Measurements from ENCODE around the gene SLC7A10. TPM values are rescaled to one million over a fixed set of nuclear protein-coding genes. Genes with fewer than 3 reads are reported as not detected.
"Not testable (repeated sequence)": the region's sequence is repeated elsewhere in the genome, so short reads cannot be mapped to it uniquely, and the experiment has no call there.

The SLC7A10 gene
- total and polyA plus RNA-seq, 8 donors = 0.50 to 1.2 (median 0.96) TPM; not detected in 1

DNA sequence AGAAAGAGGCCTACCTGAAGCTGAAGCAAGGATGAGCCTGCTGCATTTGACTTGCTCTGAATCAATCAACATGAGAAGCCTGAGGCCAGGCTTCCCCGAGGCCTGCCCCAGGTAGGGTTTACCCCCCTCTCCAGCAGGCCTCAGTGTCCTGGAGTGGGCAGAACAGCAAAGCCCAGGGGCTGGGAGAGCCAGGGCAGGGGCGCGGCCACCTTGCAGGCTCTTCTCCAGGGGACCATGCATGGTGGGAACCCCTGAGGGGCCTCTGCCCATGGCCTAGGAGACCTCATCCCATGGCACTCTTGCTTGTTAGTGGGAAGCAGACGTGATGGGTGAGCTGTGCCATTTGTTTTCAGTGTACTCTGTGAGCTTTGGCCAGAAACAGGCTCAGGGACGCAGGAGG lies 51.5 kb downstream of the SLC7A10 start:
- Histone ChIP-seq H3K4me3 (no peak overlapping the region), H3K4me1 (peaks cover 6 to 43% of the 10 kb centered on the region in 2 donors), H3K36me3 (no peaks in the 10 kb centered on the region), H3K27me3 (no peaks in the 10 kb centered on the region), H3K9me3 (no peaks in the 10 kb centered on the region), H3K27ac (no peak overlapping the region)
- DNase-seq = no peak
- no peak for ATAC-seq
- intact Hi-C loops (cut with DNase I) = no loop called here
- TF ChIP-seq, protein P1, sequence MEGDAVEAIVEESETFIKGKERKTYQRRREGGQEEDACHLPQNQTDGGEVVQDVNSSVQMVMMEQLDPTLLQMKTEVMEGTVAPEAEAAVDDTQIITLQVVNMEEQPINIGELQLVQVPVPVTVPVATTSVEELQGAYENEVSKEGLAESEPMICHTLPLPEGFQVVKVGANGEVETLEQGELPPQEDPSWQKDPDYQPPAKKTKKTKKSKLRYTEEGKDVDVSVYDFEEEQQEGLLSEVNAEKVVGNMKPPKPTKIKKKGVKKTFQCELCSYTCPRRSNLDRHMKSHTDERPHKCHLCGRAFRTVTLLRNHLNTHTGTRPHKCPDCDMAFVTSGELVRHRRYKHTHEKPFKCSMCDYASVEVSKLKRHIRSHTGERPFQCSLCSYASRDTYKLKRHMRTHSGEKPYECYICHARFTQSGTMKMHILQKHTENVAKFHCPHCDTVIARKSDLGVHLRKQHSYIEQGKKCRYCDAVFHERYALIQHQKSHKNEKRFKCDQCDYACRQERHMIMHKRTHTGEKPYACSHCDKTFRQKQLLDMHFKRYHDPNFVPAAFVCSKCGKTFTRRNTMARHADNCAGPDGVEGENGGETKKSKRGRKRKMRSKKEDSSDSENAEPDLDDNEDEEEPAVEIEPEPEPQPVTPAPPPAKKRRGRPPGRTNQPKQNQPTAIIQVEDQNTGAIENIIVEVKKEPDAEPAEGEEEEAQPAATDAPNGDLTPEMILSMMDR (IDR thresholded peaks at IDR 0.05) = no peak

DNA sequence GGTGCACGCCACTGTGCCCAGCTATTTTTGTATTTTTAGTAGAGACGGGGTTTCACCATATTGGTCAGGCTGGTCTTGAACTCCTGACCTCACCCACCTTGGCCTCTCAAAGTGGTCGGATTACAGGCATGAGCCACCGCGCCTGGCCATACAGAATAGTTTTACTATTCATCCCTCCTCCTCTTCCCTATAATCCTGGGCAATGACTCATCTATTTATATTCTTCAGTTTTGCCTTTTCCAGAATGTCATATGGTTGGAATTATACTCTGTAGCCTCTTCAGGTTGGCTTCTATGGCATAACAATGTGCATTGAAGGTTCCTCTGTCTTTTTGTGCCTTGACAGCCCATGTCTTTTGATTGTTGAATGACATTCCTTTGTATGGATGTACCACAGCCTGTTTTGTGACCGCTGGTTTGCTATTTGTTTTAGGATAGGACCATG lies 53.7 kb downstream of the SLC7A10 start:
- TF ChIP-seq, protein P1 (IDR thresholded peaks at IDR 0.05) = no peak
- ATAC-seq (no peak), DNase-seq (no peak)
- Histone ChIP-seq H3K27ac (no peak overlapping the region), H3K4me1 (peaks cover 6 to 32% of the 10 kb centered on the region in 2 donors), H3K9me3 (peaks cover 0 to 4% of the 10 kb centered on the region in 2 donors), H3K27me3 (no peaks in the 10 kb centered on the region), H3K4me3 (no peak overlapping the region), H3K36me3 (no peaks in the 10 kb centered on the region)
- intact Hi-C loops (cut with DNase I) = no loop called here

DNA sequence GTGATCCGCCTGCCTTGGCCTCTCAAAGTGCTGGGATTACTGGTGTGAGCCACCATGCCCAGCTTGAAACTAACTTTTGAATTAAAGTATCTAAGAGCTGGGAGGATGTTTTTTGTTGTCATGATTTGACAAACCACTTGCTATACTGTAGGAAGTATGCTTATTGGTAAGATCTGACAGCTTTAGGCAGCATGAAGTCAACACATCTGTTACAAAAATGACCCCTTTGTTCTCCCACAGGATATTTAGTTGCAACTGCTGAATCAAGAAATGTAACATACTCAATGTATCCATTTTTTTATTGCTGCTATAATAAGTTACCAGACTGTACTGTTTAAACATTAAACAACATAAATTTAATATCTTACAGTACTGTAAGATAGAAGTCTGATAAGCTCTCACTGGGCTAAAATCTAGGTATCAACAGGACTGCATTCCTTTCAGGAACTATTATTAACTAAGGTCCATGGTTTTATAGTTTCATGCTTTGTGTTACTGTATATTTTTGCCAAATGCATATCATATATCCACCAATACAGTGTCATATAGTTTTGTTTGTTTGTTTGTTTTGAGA lies 54.3 kb downstream of the SLC7A10 start:
- intact Hi-C loops (cut with DNase I) = no loop called here
- no peak for DNase-seq

DNA sequence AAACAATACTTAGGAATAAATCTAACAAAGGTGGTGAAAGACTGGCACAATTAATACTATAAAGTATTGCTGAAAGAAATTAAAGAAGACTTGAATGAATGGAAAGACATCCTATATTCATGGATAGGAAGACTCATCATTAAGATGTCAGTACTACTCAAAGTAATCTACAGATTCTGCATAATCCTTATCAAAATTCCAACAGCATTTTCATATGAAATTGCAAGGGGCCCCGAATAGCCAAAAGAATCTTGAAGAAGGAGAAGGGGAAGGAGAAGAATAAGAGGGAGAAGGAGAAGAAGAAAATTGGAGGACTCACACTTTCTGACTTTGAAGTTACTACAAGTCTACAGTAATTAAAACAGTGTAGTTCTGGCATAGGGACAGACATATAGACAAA lies 57.1 kb downstream of the SLC7A10 start:
- TF ChIP-seq, protein P1 (IDR thresholded peaks at IDR 0.05) = no peak
- Histone ChIP-seq H3K27me3 (no peaks in the 10 kb centered on the region), H3K4me3 (no peak overlapping the region), H3K36me3 (no peaks in the 10 kb centered on the region), H3K27ac (no peak overlapping the region), H3K4me1 (peaks cover 0 to 8% of the 10 kb centered on the region in 2 donors), H3K9me3 (peaks cover 0 to 4% of the 10 kb centered on the region in 2 donors)
- ATAC-seq (no peak), DNase-seq (no peak)
- intact Hi-C loops (cut with DNase I) = no loop called here

More for the DNA sequence above, 54.3 kb downstream of the SLC7A10 start:
- no peaks in the 10 kb centered on the region for H3K36me3 ChIP-seq
- TF ChIP-seq, protein P1 (IDR thresholded peaks at IDR 0.05) = no peak
- H3K9me3 ChIP-seq = peaks cover 0 to 4% of the 10 kb centered on the region in 2 donors
- no peak overlapping the region for H3K4me3 ChIP-seq
- no peak for ATAC-seq
- no peaks in the 10 kb centered on the region for H3K27me3 ChIP-seq
- H3K27ac ChIP-seq = no peak overlapping the region
- H3K4me1 ChIP-seq = peaks cover 6 to 31% of the 10 kb centered on the region in 2 donors

DNA sequence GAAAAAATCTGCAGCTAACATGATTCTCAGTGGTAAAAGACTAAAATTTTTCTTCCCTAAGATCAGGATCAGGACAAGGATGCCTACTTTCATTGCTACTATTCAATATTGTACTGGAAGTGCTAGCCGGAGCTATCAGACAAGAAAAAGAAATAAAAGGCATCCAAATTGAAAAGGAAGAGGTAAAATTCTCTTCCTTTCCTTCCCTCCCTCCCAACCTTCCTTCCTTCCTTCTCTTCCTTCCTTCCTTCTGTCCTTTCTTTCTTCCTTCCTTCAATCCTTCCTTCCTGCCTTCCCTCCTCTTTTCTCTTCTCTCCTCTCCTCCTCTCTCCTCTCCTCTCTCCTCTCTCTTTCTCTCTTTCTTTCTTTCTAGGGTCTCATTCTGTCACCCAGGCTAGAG lies 58.2 kb downstream of the SLC7A10 start:
- no peak for DNase-seq
- no peaks in the 10 kb centered on the region for H3K27me3 ChIP-seq

DNA sequence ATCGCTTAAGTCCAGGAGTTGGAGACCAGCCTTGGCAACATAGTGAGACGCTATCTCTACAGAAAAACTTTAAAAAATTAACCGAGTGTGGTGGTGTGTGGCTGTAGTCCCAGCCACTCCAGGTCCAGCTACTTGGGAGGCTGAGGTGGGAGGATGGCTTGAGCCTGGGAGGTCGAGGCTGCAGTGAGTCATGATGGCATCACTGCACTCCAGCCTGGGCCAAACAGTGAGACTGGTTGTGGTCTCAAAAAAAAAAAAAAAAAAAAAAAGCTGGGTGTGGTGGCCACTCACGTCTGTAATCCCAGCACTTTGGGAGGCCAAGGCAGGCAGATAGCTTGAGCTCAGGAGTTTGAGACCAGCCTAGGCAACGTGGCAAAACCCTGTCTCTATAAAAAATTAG lies 59.6 kb downstream of the SLC7A10 start:
- H3K27ac ChIP-seq; intact Hi-C loops (cut with DNase I); H3K36me3 ChIP-seq; ATAC-seq; DNase-seq; H3K9me3 ChIP-seq; H3K27me3 ChIP-seq; H3K4me3 ChIP-seq: not testable (repeated sequence)
- peaks cover 0 to 12% of the 10 kb centered on the region in 2 donors for H3K4me1 ChIP-seq

More for the DNA sequence above, 58.2 kb downstream of the SLC7A10 start:
- ATAC-seq = no peak
- H3K4me1 ChIP-seq = no peaks in the 10 kb centered on the region
- no peaks in the 10 kb centered on the region for H3K36me3 ChIP-seq
- intact Hi-C loops (cut with DNase I) = no loop called here
- H3K4me3 ChIP-seq = no peak overlapping the region
- H3K9me3 ChIP-seq = peaks cover 0 to 4% of the 10 kb centered on the region in 2 donors
- TF ChIP-seq, protein P1 (IDR thresholded peaks at IDR 0.05) = no peak
- no peak overlapping the region for H3K27ac ChIP-seq
